A673 (cell line): Measurements from ENCODE around the gene P2RY2. TPM values are rescaled to one million over a fixed set of nuclear protein-coding genes. Genes with fewer than 3 reads are reported as not detected.

Experiments used
- BruUV-seq: library from RNA; stranded (reverse); fragments of 400-500 nt; replicated peaks from 2 replicates; lab custom pipeline; 2021; lab: Mats Ljungman, UMichigan
- CTCF ChIA-PET: fragments of 300-600 bp; sonication (Branson Sonifier 250); formaldehyde crosslinking; loops from one replicate; lab custom pipeline; 2022; ENCODE audit warnings: antibody characterized with exemption; lab: Charles Lee
- POLR2A ChIA-PET: fragments of 300-600 bp; sonication (Branson Sonifier 250); formaldehyde crosslinking; loops from one replicate; lab custom pipeline; 2022; ENCODE audit warnings: antibody characterized with exemption; ENCODE audit not compliant: low non-redundant PET; lab: Charles Lee
- DNase-seq: peaks from one replicate; pipeline ENCODE4 v3.0.0-alpha.2; 2015; ENCODE audit warnings: low spot score
- H3K27ac ChIP-seq: fragments of 200-600 bp; sonication (generic); 2 replicates; pipeline ENCODE4 v1.5.1; 2016; ENCODE audit warnings: mixed run types, low read depth, mild to moderate bottlenecking, mixed read lengths, antibody characterized with exemption, low read length; ENCODE audit not compliant: poor library complexity, severe bottlenecking
- H3K27me3 ChIP-seq: fragments of 200-600 bp; sonication (generic); replicated peaks from 2 replicates; pipeline ENCODE4 v1.6.1; 2017; ENCODE audit warnings: mixed run types, low read depth, mild to moderate bottlenecking, mixed read lengths, antibody characterized with exemption, low read length; ENCODE audit not compliant: insufficient read depth, poor library complexity
- H3K36me3 ChIP-seq: fragments of 200-600 bp; sonication (generic); 2 replicates; pipeline ENCODE4 v1.6.1; 2016; ENCODE audit warnings: mixed run types, mild to moderate bottlenecking, mixed read lengths, antibody characterized with exemption, low read length; ENCODE audit not compliant: insufficient read depth, poor library complexity, severe bottlenecking
- H3K4me1 ChIP-seq: fragments of 200-600 bp; sonication (generic); 2 replicates; pipeline ENCODE4 v1.6.1; 2017; ENCODE audit warnings: mixed run types, mild to moderate bottlenecking, mixed read lengths, antibody characterized with exemption, low read length; ENCODE audit not compliant: insufficient read depth, poor library complexity, severe bottlenecking
- H3K4me3 ChIP-seq: fragments of 200-600 bp; sonication (generic); 2 replicates; pipeline ENCODE4 v1.5.1; 2016; ENCODE audit warnings: low read depth, mixed run types, mild to moderate bottlenecking, mixed read lengths, low read length; ENCODE audit not compliant: poor library complexity, severe bottlenecking
- H3K9me3 ChIP-seq: fragments of 200-600 bp; sonication (generic); 2 replicates; pipeline ENCODE4 v1.6.1; 2016; ENCODE audit warnings: mixed run types, low read depth, mild to moderate bottlenecking, mixed read lengths, antibody characterized with exemption, low read length; ENCODE audit not compliant: poor library complexity, severe bottlenecking
- CTCF ChIP-seq: fragments of 300-800, 200-600 bp; sonication (generic); conservative IDR thresholded peaks from 2 replicates; pipeline ENCODE4 v1.5.1; 2017; ENCODE audit warnings: low read depth, mild to moderate bottlenecking, antibody characterized with exemption, low read length, moderate library complexity, mixed read lengths
- EZH2 ChIP-seq: fragments of 200-600 bp; sonication (generic); IDR thresholded peaks from 2 replicates; pipeline ENCODE4 v1.6.1; 2017; ENCODE audit warnings: borderline replicate concordance, low read depth, mild to moderate bottlenecking, mixed read lengths, antibody characterized with exemption, low read length; ENCODE audit not compliant: poor library complexity, severe bottlenecking
- intact Hi-C: fragments of 100-400 bp; cut with micrococcal nuclease; formaldehyde crosslinking; loops from one replicate; pipeline ENCODE4 v1.10.0; 2022; ENCODE audit not compliant: unreplicated experiment
- total RNA-seq: library from RNA; stranded (reverse); gene quantifications from 2 replicates; pipeline ENCODE4 v1.2.3, GENCODE V29; 2021

The P2RY2 gene
- total RNA-seq, 1 experiment from 2014 or later: not detected

- no peak overlapping the region for H3K4me3 ChIP-seq
- POLR2A ChIA-PET: no interaction called here
- no peak for DNase-seq
Measured at GRCh38 chr11:73192272-73192671, 25.8 kb upstream of the P2RY2 start.

GRCh38 chr11:73193251-73194033 is 24.6 kb upstream of the P2RY2 start:
- H3K4me1 ChIP-seq: no peaks in the 10 kb centered on the region
- H3K4me3 ChIP-seq: no peak overlapping the region
- DNase-seq: no peak
- BruUV-seq: no TSS peak
- no peak overlapping the region for H3K27ac ChIP-seq
- H3K27me3 ChIP-seq: no peaks in the 10 kb centered on the region
- intact Hi-C loops: no loop called here
- H3K36me3 ChIP-seq: no peaks in the 10 kb centered on the region
- no peak for TF ChIP-seq CTCF
- TF ChIP-seq EZH2: no peak
- POLR2A ChIA-PET: no interaction called here
- CTCF ChIA-PET: no interaction called here
- H3K9me3 ChIP-seq: no peaks in the 10 kb centered on the region

More at GRCh38 chr11:73192272-73192671, 25.8 kb upstream of the P2RY2 start:
- CTCF ChIA-PET: no interaction called here
- no peaks in the 10 kb centered on the region for H3K9me3 ChIP-seq
- H3K27me3 ChIP-seq: no peaks in the 10 kb centered on the region
- no peak overlapping the region for H3K27ac ChIP-seq
- intact Hi-C loops: no loop called here
- no peaks in the 10 kb centered on the region for H3K36me3 ChIP-seq
- no peak for TF ChIP-seq CTCF
- no peak for TF ChIP-seq EZH2
- no TSS peak for BruUV-seq
- H3K4me1 ChIP-seq: no peaks in the 10 kb centered on the region

- no TSS peak for BruUV-seq
- no peak overlapping the region for H3K4me3 ChIP-seq
- intact Hi-C loops: no loop called here
- H3K9me3 ChIP-seq: no peaks in the 10 kb centered on the region
- no peaks in the 10 kb centered on the region for H3K27me3 ChIP-seq
- H3K36me3 ChIP-seq: no peaks in the 10 kb centered on the region
- DNase-seq: no peak
- H3K4me1 ChIP-seq: no peaks in the 10 kb centered on the region
- CTCF ChIA-PET: no interaction called here
- TF ChIP-seq CTCF: no peak
- H3K27ac ChIP-seq: no peak overlapping the region
- POLR2A ChIA-PET: no interaction called here
Measured at GRCh38 chr11:73194034-73194507, 24.0 kb upstream of the P2RY2 start.
